GM23338 (cell line): Measurements from ENCODE around the gene ATP1B3.

ENCODE experiments used
- CREB1 ChIP-seq: fragments of 250-450 bp; sonication (Bioruptor Pico); IDR thresholded peaks from 2 replicates; pipeline ENCODE4 v1.5.0; 2020; ENCODE audit warnings: low read depth, mild to moderate bottlenecking, moderate library complexity
- CTCF ChIP-seq, 2 experiments: fragments of 200-600 bp in 1 of 2; sonication (generic) in 1 of 2; conservative IDR thresholded peaks; 2 replicates each; pipeline versions ENCODE4 v1.5.1 to v1.6.1; 2016 to 2017; ENCODE audit warnings: antibody characterized with exemption in 2 of 2, low read depth in 2 of 2, mild to moderate bottlenecking in 2 of 2, moderate library complexity in 1 of 2

- TF ChIP-seq CREB1, result no peak
- no peak for TF ChIP-seq CTCF (conservative IDR thresholded peaks at IDR 0.05; ENCODE audit: low read depth in 2 of 2)
Observed at GRCh38 chr3:141955175-141955574, 78.7 kb downstream of the ATP1B3 start.
